ENCODE results near the gene GET4.

DNA sequence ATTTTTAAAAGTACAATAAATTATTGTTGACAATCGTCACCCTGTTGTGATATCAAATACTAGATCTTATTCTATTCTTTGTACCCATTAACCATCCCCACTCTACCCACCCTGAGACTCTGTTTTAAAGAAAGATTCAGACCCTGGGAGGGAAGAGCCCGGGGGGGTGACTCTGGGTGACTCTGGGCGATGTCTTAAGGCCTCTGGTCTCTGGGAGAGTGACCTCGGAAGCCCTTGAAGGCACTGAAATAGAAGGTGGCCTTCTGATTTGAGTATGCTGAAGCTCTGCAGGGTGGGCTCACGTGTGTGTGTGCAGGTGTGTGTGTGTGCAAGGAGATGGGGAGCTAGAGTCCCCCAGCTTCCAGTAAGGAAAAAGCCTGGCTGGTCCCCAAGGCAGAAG is 68.4 kb downstream of the GET4 start:
- no peak for TF ChIP-seq YY1 (IDR thresholded peaks at IDR 0.05; ENCODE audit: insufficient read depth, insufficient read length)
- no peak for TF ChIP-seq ZNF274 (IDR thresholded peaks at IDR 0.05; ENCODE audit: low read depth, low read length)
